IMR-90 (cell line): ENCODE measurements around the gene PGS1. TPM values are rescaled to one million over a fixed set of nuclear protein-coding genes. Genes with fewer than 3 reads are reported as not detected.

Experiments used
- ATAC-seq: fragments of 200-7000 bp; cut with Tn5 transposase; 2 replicates; pipeline ENCODE4 v1.9.1; 2020; ENCODE audit warnings: low read depth, mild to moderate bottlenecking, moderate library complexity
- BruUV-seq: library from RNA; stranded (reverse); fragments of 400-500 nt; replicated peaks from 2 replicates; lab custom pipeline; 2021; lab: Mats Ljungman, UMichigan
- CTCF ChIA-PET: fragments of 300-600 bp; formaldehyde crosslinking; extraction: SDS; loops from one replicate; lab custom pipeline; 2021; ENCODE audit warnings: antibody characterized with exemption; lab: Yijun Ruan, JAX
- POLR2A ChIA-PET: fragments of 300-600 bp; sonication (Branson Sonifier 250); formaldehyde crosslinking; loops from one replicate; lab custom pipeline; 2022; ENCODE audit warnings: antibody characterized with exemption; ENCODE audit not compliant: unreplicated experiment; lab: Charles Lee
- DNase-seq: peaks from one replicate; pipeline ENCODE4 v3.0.0; 2013
- H2AFZ ChIP-seq: replicated peaks from 2 replicates; pipeline ENCODE3; 2013; ENCODE audit warnings: low read length, mild to moderate bottlenecking; ENCODE audit not compliant: poor library complexity
- H2AK5ac ChIP-seq: 2 replicates; pipeline ENCODE4 v1.6.1; 2013; ENCODE audit warnings: low read depth, low read length, inconsistent platforms
- H2AK9ac ChIP-seq: replicated peaks from 2 replicates; pipeline ENCODE3; 2013; ENCODE audit warnings: mild to moderate bottlenecking, low read depth, low read length, moderate library complexity; ENCODE audit not compliant: poor library complexity
- H2BK120ac ChIP-seq: 2 replicates; pipeline ENCODE4 v1.6.1; 2013; ENCODE audit warnings: low read depth, low read length, inconsistent platforms
- H2BK15ac ChIP-seq: 3 replicates; pipeline ENCODE4 v1.6.1; 2013; ENCODE audit warnings: low read depth, low read length, inconsistent platforms
- H2BK20ac ChIP-seq: 2 replicates; pipeline ENCODE4 v1.6.1; 2013; ENCODE audit warnings: low read depth, mild to moderate bottlenecking, inconsistent platforms, low read length, moderate library complexity
- H2BK5ac ChIP-seq: 2 replicates; pipeline ENCODE4 v1.6.1; 2013; ENCODE audit warnings: mild to moderate bottlenecking, low read depth, low read length, inconsistent platforms; ENCODE audit not compliant: poor library complexity, severe bottlenecking
- H3K14ac ChIP-seq: replicated peaks from 2 replicates; pipeline ENCODE4 v1.6.1; 2013; ENCODE audit warnings: low read depth, low read length, inconsistent platforms
- H3K18ac ChIP-seq: 2 replicates; pipeline ENCODE4 v1.6.1; 2013; ENCODE audit warnings: low read depth, low read length, control low read depth
- H3K23ac ChIP-seq: 2 replicates; pipeline ENCODE4 v1.6.1; 2013; ENCODE audit warnings: low read depth, low read length, inconsistent platforms
- H3K27ac ChIP-seq: 2 replicates; pipeline ENCODE4 v1.5.1; 2013; ENCODE audit warnings: mild to moderate bottlenecking, control low read depth, low read length; ENCODE audit not compliant: insufficient read depth
- H3K27me3 ChIP-seq: 2 replicates; pipeline ENCODE4 v1.6.1; 2013; ENCODE audit warnings: low read length; ENCODE audit not compliant: control insufficient read depth, insufficient read depth
- H3K36me3 ChIP-seq: 2 replicates; pipeline ENCODE4 v1.6.1; 2013; ENCODE audit warnings: low read length, mixed read lengths; ENCODE audit not compliant: control insufficient read depth, insufficient read depth
- H3K4ac ChIP-seq: 2 replicates; pipeline ENCODE4 v1.6.1; 2013; ENCODE audit warnings: low read depth, low read length, inconsistent platforms
- H3K4me1 ChIP-seq: 2 replicates; pipeline ENCODE4 v1.6.1; 2013; ENCODE audit warnings: low read length, mixed read lengths; ENCODE audit not compliant: control insufficient read depth, insufficient read depth
- H3K4me2 ChIP-seq: 2 replicates; pipeline ENCODE4 v1.6.1; 2013; ENCODE audit warnings: low read depth, mild to moderate bottlenecking, control low read depth, low read length, moderate library complexity
- H3K4me3 ChIP-seq: 2 replicates; pipeline ENCODE4 v1.5.1; 2013; ENCODE audit warnings: low read depth, mild to moderate bottlenecking, control low read depth, low read length, moderate library complexity; ENCODE audit not compliant: insufficient read depth
- H3K56ac ChIP-seq: 2 replicates; pipeline ENCODE4 v1.6.1; 2013; ENCODE audit warnings: low read length, inconsistent platforms; ENCODE audit not compliant: insufficient read depth; ENCODE audit errors: extremely low read depth
- H3K79me1 ChIP-seq, 2 experiments: 2 replicates each; pipeline ENCODE4 v1.6.1; 2013; ENCODE audit warnings: low read length in 2 of 2, inconsistent platforms in 1 of 2, low read depth in 1 of 2
- H3K9ac ChIP-seq: 2 replicates; pipeline ENCODE4 v1.6.1; 2013; ENCODE audit warnings: low read depth, low read length, control low read depth
- H3K9me1 ChIP-seq: 2 replicates; pipeline ENCODE4 v1.6.1; 2013; ENCODE audit warnings: low read length, inconsistent platforms; ENCODE audit not compliant: insufficient read depth
- H3K9me3 ChIP-seq: 2 replicates; pipeline ENCODE4 v1.6.1; 2013; ENCODE audit warnings: low read length; ENCODE audit not compliant: control insufficient read depth, insufficient read depth
- H4K20me1 ChIP-seq: 2 replicates; pipeline ENCODE4 v1.6.1; 2013; ENCODE audit warnings: low read length, inconsistent platforms; ENCODE audit not compliant: insufficient read depth
- H4K5ac ChIP-seq: 2 replicates; pipeline ENCODE4 v1.6.1; 2013; ENCODE audit warnings: mild to moderate bottlenecking, low read depth, low read length, control low read depth
- H4K8ac ChIP-seq, 2 experiments: 2 replicates each; pipeline ENCODE4 v1.6.1; 2013; ENCODE audit warnings: low read depth in 2 of 2, low read length in 2 of 2, control low read depth in 1 of 2, inconsistent platforms in 1 of 2
- H4K91ac ChIP-seq: 2 replicates; pipeline ENCODE4 v1.6.1; 2013; ENCODE audit warnings: low read depth, low read length, inconsistent platforms; ENCODE audit not compliant: insufficient read depth
- BHLHE40 ChIP-seq: fragments of 150-350 bp; IDR thresholded peaks from 2 replicates; pipeline ENCODE4 v1.6.1; 2016; ENCODE audit warnings: mild to moderate bottlenecking, low read depth, low read length
- CEBPB ChIP-seq: IDR thresholded peaks from 2 replicates; pipeline ENCODE4 v1.6.1; 2012; ENCODE audit warnings: low read depth, low read length, improper control_type of control experiment
- CHD1 ChIP-seq: IDR thresholded peaks from 2 replicates; pipeline ENCODE4 v1.6.1; 2012; ENCODE audit warnings: low read depth, low read length, improper control_type of control experiment
- FOS ChIP-seq: fragments of 150-350 bp; IDR thresholded peaks from 2 replicates; pipeline ENCODE4 v1.6.1; 2016; ENCODE audit warnings: low read depth, low read length
- MAFK ChIP-seq: IDR thresholded peaks from 2 replicates; pipeline ENCODE4 v1.6.1; 2012; ENCODE audit warnings: low read depth, low read length, improper control_type of control experiment
- MAZ ChIP-seq: IDR thresholded peaks from 2 replicates; pipeline ENCODE4 v1.6.1; 2012; ENCODE audit warnings: low read depth, mild to moderate bottlenecking, low read length, improper control_type of control experiment, moderate library complexity, borderline replicate concordance
- MXI1 ChIP-seq: IDR thresholded peaks from 2 replicates; pipeline ENCODE4 v1.6.1; 2012; ENCODE audit warnings: low read depth, mild to moderate bottlenecking, low read length, moderate library complexity, borderline replicate concordance
- NFE2L2 ChIP-seq: fragments of 150-350 bp; IDR thresholded peaks from 2 replicates; pipeline ENCODE4 v1.6.1; 2016; ENCODE audit warnings: low read depth, mild to moderate bottlenecking, low read length
- POLR2A ChIP-seq: IDR thresholded peaks from 2 replicates; pipeline ENCODE4 v1.6.1; 2012; ENCODE audit warnings: mild to moderate bottlenecking, low read depth, low read length
- RAD21 ChIP-seq: IDR thresholded peaks from 2 replicates; pipeline ENCODE4 v1.6.1; 2012; ENCODE audit warnings: low read length, improper control_type of control experiment
- RCOR1 ChIP-seq: IDR thresholded peaks from 2 replicates; pipeline ENCODE4 v1.6.1; 2012; ENCODE audit warnings: mild to moderate bottlenecking, low read length, improper control_type of control experiment; ENCODE audit not compliant: insufficient replicate concordance
- SMC3 ChIP-seq: fragments of 150-350 bp; IDR thresholded peaks from 2 replicates; pipeline ENCODE4 v1.6.1; 2016; ENCODE audit warnings: low read depth, mild to moderate bottlenecking, antibody characterized with exemption, low read length, moderate library complexity
- USF2 ChIP-seq: fragments of 150-350 bp; IDR thresholded peaks from 2 replicates; pipeline ENCODE4 v1.6.1; 2017; ENCODE audit warnings: mild to moderate bottlenecking, antibody characterized with exemption, low read length, low read depth
- WGBS, 2 experiments: methylation state at CpG; one replicate each; pipeline versions ENCODE4 v1.1.5 to v1.1.7; 2013; ENCODE audit warnings: missing lambda C conversion rate in 2 of 2; ENCODE audit not compliant: insufficient read length in 1 of 2; ENCODE audit errors: extremely low coverage in 2 of 2; 5-methylcytosine and 5-hydroxymethylcytosine counted together
- dilution Hi-C: fragments of 300-500 bp; cut with HindIII; formaldehyde crosslinking; loops from one replicate; pipeline ENCODE4 v1.14.3; 2018; ENCODE audit warnings: low sequenced_read_pairs; ENCODE audit not compliant: unreplicated experiment
- in situ Hi-C: fragments of 300-500 bp; cut with MboI; formaldehyde crosslinking; loops from 3 replicates; pipeline ENCODE4 v1.14.3; 2019; ENCODE audit warnings: low sequenced_read_pairs, inconsistent platforms, mixed read lengths
- intact Hi-C: fragments of 100-400 bp; cut with micrococcal nuclease; formaldehyde crosslinking; loops from 2 replicates; pipeline ENCODE4 v1.10.0; 2022
- polyA plus RNA-seq, 3 experiments: library from polyadenylated mRNA; depleted of rRNA; stranded (reverse); fragments of >200 nt; gene quantifications; 2 replicates each; pipeline ENCODE4 v1.2.3, GENCODE V29; 2012; ENCODE audit warnings: low replicate concordance in 1 of 3
- total RNA-seq: library from RNA; depleted of rRNA; stranded (reverse); fragments of >200 nt; gene quantifications from 2 replicates; pipeline ENCODE4 v1.2.3, GENCODE V29; 2012
- TF ChIP-seq, protein P1 (sequence below): fragments of 150-350 bp; IDR thresholded peaks from 2 replicates; pipeline ENCODE4 v1.6.1; 2016; ENCODE audit warnings: low read depth, mild to moderate bottlenecking, low read length, moderate library complexity, borderline replicate concordance
- TF ChIP-seq, protein P2 (sequence below): conservative IDR thresholded peaks from 2 replicates; pipeline ENCODE4 v1.5.1; 2012; ENCODE audit warnings: mild to moderate bottlenecking, low read depth, low read length, improper control_type of control experiment

The PGS1 gene
- total and polyA plus RNA-seq, 2 of the 4 experiments (the other 2 are of a cell fraction): 18.5 to 43.2 TPM

GRCh38 chr17:78393575-78393974, 15.1 kb downstream of the PGS1 start:
- Histone ChIP-seq H3K9me3 (no peaks in the 10 kb centered on the region), H3K27me3 (no peaks in the 10 kb centered on the region), H3K4me2 (no peak overlapping the region), H3K56ac (no peak overlapping the region), H3K4me1 (peaks cover 31% of the 10 kb centered on the region), H3K14ac (0 out of 2 replicates have a peak overlapping the region, but pooled peaks have one; percentile 48), H3K18ac (no peak overlapping the region), H3K9me1 (peaks cover 51% of the 10 kb centered on the region), H3K36me3 (peaks cover 28% of the 10 kb centered on the region), H2BK20ac (peak overlapping the region; percentile 14; the same call in 1 of the 2 replicates), H2AK9ac (peak overlapping the region; percentile 47), H3K4me3 (no peak overlapping the region), H3K27ac (no peak overlapping the region), H2AK5ac (peak overlapping the region; percentile 67; the same call in 1 of the 2 replicates), H3K79me1 (peaks cover 46 to 90% of the 10 kb centered on the region in 2 experiments), H4K5ac (no peak overlapping the region), H2BK5ac (no peak overlapping the region), H2BK120ac (no peak overlapping the region), H3K23ac (no peak overlapping the region), H3K4ac (no peak overlapping the region), H4K20me1 (peaks cover 41% of the 10 kb centered on the region), H4K8ac (no peak overlapping the region), H2AFZ (no peak overlapping the region), H2BK15ac (no peak overlapping the region), H3K9ac (no peak overlapping the region), H4K91ac (no peak overlapping the region)
- BruUV-seq: no TSS peak
- TF ChIP-seq CEBPB (no peak), FOS (no peak), MAFK (no peak), CHD1 (no peak), MAZ (no peak), POLR2A (no peak), RAD21 (no peak), USF2 (no peak), RCOR1 (no peak), NFE2L2 (no peak), MXI1 (no peak), BHLHE40 (no peak), SMC3 (no peak)
- TF ChIP-seq, protein P1, sequence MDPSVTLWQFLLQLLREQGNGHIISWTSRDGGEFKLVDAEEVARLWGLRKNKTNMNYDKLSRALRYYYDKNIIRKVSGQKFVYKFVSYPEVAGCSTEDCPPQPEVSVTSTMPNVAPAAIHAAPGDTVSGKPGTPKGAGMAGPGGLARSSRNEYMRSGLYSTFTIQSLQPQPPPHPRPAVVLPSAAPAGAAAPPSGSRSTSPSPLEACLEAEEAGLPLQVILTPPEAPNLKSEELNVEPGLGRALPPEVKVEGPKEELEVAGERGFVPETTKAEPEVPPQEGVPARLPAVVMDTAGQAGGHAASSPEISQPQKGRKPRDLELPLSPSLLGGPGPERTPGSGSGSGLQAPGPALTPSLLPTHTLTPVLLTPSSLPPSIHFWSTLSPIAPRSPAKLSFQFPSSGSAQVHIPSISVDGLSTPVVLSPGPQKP: no peak
- TF ChIP-seq, protein P2, sequence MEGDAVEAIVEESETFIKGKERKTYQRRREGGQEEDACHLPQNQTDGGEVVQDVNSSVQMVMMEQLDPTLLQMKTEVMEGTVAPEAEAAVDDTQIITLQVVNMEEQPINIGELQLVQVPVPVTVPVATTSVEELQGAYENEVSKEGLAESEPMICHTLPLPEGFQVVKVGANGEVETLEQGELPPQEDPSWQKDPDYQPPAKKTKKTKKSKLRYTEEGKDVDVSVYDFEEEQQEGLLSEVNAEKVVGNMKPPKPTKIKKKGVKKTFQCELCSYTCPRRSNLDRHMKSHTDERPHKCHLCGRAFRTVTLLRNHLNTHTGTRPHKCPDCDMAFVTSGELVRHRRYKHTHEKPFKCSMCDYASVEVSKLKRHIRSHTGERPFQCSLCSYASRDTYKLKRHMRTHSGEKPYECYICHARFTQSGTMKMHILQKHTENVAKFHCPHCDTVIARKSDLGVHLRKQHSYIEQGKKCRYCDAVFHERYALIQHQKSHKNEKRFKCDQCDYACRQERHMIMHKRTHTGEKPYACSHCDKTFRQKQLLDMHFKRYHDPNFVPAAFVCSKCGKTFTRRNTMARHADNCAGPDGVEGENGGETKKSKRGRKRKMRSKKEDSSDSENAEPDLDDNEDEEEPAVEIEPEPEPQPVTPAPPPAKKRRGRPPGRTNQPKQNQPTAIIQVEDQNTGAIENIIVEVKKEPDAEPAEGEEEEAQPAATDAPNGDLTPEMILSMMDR: no peak
- ChIA-PET CTCF (no interaction called here), POLR2A (no interaction called here)
- DNase-seq (no peak), ATAC-seq (no peak)
- dilution Hi-C loops (no loop called here), in situ Hi-C loops (no loop called here), intact Hi-C loops (no loop called here)
- WGBS, 2 experiments: 100% methylated on average over 1 of the region's 4 CpGs; no CpG with 5 or more reads in 1 of the 2 experiments
